ENCODE data around the gene LCE1A. TPM values are rescaled to one million over a fixed set of nuclear protein-coding genes. Genes with fewer than 3 reads are reported as not detected.

The LCE1A gene
- total and polyA plus RNA-seq, 4 donors, result not detected

DNA sequence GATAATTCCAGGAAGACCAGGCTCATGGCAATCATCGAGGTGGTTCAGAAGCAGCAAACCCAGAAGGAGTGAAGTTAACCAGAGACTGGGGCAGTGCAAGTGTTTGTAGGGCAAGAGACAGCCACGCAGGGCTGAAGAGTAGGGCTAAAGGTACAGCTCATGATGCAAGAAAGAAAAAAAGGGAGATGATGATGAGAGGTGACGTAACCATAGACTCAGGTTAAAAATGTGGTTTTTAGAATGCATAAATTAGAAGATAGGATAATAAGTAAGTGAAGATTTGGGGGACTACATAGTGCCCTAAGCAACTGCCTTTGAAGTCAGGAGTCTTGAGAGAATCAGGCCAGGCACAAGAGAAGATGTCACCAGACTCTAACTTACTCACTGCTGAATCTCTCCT, 32.9 kb downstream of the LCE1A start:
- no peak overlapping the region for H3K4me3 ChIP-seq (ENCODE audit: low read depth in 1 of 3, low read length in 3 of 3)
- DNase-seq (ENCODE audit: low spot score), result no peak
- H3K9me3 ChIP-seq (ENCODE audit: control insufficient read depth in 4 of 4, low read length in 3 of 4), result no peaks in the 10 kb centered on the region
- H3K27ac ChIP-seq (ENCODE audit: low read depth in 1 of 2, low read length in 2 of 2), result no peak overlapping the region
- H3K4me1 ChIP-seq (ENCODE audit: control insufficient read depth in 4 of 4, insufficient read depth in 4 of 4, low read length in 3 of 4), result no peaks in the 10 kb centered on the region
- H3K36me3 ChIP-seq (ENCODE audit: control insufficient read depth in 4 of 4, insufficient read depth in 3 of 4, low read depth in 1 of 4, low read length in 3 of 4), result no peaks in the 10 kb centered on the region
- TF ChIP-seq TAF1 (conservative IDR thresholded peaks at IDR 0.05) (no peak), JUND (IDR thresholded peaks at IDR 0.05) (no peak), RAD21 (IDR thresholded peaks at IDR 0.05) (no peak), FOXA1 (IDR thresholded peaks at IDR 0.05) (no peak), RXRA (IDR thresholded peaks at IDR 0.05) (no peak), HNF4G (IDR thresholded peaks at IDR 0.05) (no peak), FOXA2 (IDR thresholded peaks at IDR 0.05) (no peak), GABPA (IDR thresholded peaks at IDR 0.05 in 1 of 2, conservative IDR thresholded peaks at IDR 0.05 in 1 of 2) (no peak), SP1 (IDR thresholded peaks at IDR 0.05) (no peak), EGR1 (IDR thresholded peaks at IDR 0.05; ENCODE audit: low read depth in 2 of 2) (no peak), NR2F2 (IDR thresholded peaks at IDR 0.05) (no peak), YY1 (IDR thresholded peaks at IDR 0.05) (no peak), HNF4A (conservative IDR thresholded peaks at IDR 0.05) (no peak)
- TF ChIP-seq, protein P1, sequence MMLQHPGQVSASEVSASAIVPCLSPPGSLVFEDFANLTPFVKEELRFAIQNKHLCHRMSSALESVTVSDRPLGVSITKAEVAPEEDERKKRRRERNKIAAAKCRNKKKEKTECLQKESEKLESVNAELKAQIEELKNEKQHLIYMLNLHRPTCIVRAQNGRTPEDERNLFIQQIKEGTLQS (IDR thresholded peaks at IDR 0.05), result no peak
- TF ChIP-seq, protein P2, sequence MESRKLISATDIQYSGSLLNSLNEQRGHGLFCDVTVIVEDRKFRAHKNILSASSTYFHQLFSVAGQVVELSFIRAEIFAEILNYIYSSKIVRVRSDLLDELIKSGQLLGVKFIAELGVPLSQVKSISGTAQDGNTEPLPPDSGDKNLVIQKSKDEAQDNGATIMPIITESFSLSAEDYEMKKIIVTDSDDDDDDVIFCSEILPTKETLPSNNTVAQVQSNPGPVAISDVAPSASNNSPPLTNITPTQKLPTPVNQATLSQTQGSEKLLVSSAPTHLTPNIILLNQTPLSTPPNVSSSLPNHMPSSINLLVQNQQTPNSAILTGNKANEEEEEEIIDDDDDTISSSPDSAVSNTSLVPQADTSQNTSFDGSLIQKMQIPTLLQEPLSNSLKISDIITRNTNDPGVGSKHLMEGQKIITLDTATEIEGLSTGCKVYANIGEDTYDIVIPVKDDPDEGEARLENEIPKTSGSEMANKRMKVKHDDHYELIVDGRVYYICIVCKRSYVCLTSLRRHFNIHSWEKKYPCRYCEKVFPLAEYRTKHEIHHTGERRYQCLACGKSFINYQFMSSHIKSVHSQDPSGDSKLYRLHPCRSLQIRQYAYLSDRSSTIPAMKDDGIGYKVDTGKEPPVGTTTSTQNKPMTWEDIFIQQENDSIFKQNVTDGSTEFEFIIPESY (IDR thresholded peaks at IDR 0.05), result no peak
- TF ChIP-seq, protein P3, sequence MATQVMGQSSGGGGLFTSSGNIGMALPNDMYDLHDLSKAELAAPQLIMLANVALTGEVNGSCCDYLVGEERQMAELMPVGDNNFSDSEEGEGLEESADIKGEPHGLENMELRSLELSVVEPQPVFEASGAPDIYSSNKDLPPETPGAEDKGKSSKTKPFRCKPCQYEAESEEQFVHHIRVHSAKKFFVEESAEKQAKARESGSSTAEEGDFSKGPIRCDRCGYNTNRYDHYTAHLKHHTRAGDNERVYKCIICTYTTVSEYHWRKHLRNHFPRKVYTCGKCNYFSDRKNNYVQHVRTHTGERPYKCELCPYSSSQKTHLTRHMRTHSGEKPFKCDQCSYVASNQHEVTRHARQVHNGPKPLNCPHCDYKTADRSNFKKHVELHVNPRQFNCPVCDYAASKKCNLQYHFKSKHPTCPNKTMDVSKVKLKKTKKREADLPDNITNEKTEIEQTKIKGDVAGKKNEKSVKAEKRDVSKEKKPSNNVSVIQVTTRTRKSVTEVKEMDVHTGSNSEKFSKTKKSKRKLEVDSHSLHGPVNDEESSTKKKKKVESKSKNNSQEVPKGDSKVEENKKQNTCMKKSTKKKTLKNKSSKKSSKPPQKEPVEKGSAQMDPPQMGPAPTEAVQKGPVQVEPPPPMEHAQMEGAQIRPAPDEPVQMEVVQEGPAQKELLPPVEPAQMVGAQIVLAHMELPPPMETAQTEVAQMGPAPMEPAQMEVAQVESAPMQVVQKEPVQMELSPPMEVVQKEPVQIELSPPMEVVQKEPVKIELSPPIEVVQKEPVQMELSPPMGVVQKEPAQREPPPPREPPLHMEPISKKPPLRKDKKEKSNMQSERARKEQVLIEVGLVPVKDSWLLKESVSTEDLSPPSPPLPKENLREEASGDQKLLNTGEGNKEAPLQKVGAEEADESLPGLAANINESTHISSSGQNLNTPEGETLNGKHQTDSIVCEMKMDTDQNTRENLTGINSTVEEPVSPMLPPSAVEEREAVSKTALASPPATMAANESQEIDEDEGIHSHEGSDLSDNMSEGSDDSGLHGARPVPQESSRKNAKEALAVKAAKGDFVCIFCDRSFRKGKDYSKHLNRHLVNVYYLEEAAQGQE (IDR thresholded peaks at IDR 0.05), result no peak
- TF ChIP-seq, protein P4, sequence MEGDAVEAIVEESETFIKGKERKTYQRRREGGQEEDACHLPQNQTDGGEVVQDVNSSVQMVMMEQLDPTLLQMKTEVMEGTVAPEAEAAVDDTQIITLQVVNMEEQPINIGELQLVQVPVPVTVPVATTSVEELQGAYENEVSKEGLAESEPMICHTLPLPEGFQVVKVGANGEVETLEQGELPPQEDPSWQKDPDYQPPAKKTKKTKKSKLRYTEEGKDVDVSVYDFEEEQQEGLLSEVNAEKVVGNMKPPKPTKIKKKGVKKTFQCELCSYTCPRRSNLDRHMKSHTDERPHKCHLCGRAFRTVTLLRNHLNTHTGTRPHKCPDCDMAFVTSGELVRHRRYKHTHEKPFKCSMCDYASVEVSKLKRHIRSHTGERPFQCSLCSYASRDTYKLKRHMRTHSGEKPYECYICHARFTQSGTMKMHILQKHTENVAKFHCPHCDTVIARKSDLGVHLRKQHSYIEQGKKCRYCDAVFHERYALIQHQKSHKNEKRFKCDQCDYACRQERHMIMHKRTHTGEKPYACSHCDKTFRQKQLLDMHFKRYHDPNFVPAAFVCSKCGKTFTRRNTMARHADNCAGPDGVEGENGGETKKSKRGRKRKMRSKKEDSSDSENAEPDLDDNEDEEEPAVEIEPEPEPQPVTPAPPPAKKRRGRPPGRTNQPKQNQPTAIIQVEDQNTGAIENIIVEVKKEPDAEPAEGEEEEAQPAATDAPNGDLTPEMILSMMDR (IDR thresholded peaks at IDR 0.05; ENCODE audit: low read depth, low read length, missing input control), result no peak
- TF ChIP-seq, protein P5, sequence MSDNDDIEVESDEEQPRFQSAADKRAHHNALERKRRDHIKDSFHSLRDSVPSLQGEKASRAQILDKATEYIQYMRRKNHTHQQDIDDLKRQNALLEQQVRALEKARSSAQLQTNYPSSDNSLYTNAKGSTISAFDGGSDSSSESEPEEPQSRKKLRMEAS (IDR thresholded peaks at IDR 0.05), result no peak
- H3K27me3 ChIP-seq (ENCODE audit: control insufficient read depth in 4 of 4, insufficient read depth in 4 of 4, low read length in 3 of 4), result peaks cover 0 to 10% (median 0%) of the 10 kb centered on the region in 4 donors
- H3K9ac ChIP-seq (ENCODE audit: low read depth in 1 of 2, low read length in 2 of 2), result no peak overlapping the region
- WGBS, result 69% methylated on average over 3 of the region's 3 CpGs
